ENCODE data around the gene GRK5.
"Not testable (repeated sequence)": the region's sequence is repeated elsewhere in the genome, so short reads cannot be mapped to it uniquely, and the experiment has no call there.

GRCh38 chr10:119463195-119463594 lies 255.8 kb downstream of the GRK5 start:
- TF ChIP-seq CTCF (IDR thresholded peaks at IDR 0.05; ENCODE audit: borderline replicate concordance, extremely low read depth, low read length, poor library complexity, severe bottlenecking); EZH2 (IDR thresholded peaks at IDR 0.05; ENCODE audit: borderline replicate concordance, low read depth, low read length, severe bottlenecking): not testable (repeated sequence)
